Dedifferentiated amniotic fluid mesenchymal stem cell (primary cell): ENCODE results near the gene SMC1B.
"Not testable (repeated sequence)": the region's sequence is repeated elsewhere in the genome, so short reads cannot be mapped to it uniquely, and the experiment has no call there.

ENCODE experiments used
- DNase-seq: peaks from one replicate; pipeline ENCODE4 v3.0.0-alpha.2; 2016; ENCODE audit errors: extremely low spot score

Gene SMC1B

GRCh38 chr22:45421349-45422055, 8.1 kb upstream of the SMC1B start:
- no peak for DNase-seq

- DNase-seq: no peak
These were observed 7.1 kb upstream of the SMC1B start for GRCh38 chr22:45420539-45420938.

GRCh38 chr22:45420011-45420410, 6.6 kb upstream of the SMC1B start:
- no peak for DNase-seq

- no peak for DNase-seq
These were observed 5.4 kb upstream of the SMC1B start for GRCh38 chr22:45418770-45419138.

GRCh38 chr22:45418056-45418769, 4.8 kb upstream of the SMC1B start:
- no peak for DNase-seq

- DNase-seq: no peak
These were observed 409 bp downstream of the SMC1B start for GRCh38 chr22:45413013-45413367.

- DNase-seq: no peak
These were observed 5.6 kb downstream of the SMC1B start for GRCh38 chr22:45407793-45408192.

- no peak for DNase-seq
These were observed 10.9 kb downstream of the SMC1B start for GRCh38 chr22:45402466-45402985.

- DNase-seq: no peak
These were observed 13.5 kb downstream of the SMC1B start for GRCh38 chr22:45399712-45400445.

- DNase-seq: no peak
These were observed 15.2 kb downstream of the SMC1B start for GRCh38 chr22:45398214-45398613.

GRCh38 chr22:45397806-45398205, 15.6 kb downstream of the SMC1B start:
- DNase-seq: no peak

GRCh38 chr22:45389546-45389945, 23.9 kb downstream of the SMC1B start:
- no peak for DNase-seq

GRCh38 chr22:45381348-45381747, 32.1 kb downstream of the SMC1B start:
- no peak for DNase-seq

GRCh38 chr22:45376703-45377102, 36.7 kb downstream of the SMC1B start:
- DNase-seq: no peak

- DNase-seq: no peak
These were observed 37.4 kb downstream of the SMC1B start for GRCh38 chr22:45376009-45376408.

GRCh38 chr22:45373592-45373991, 39.8 kb downstream of the SMC1B start:
- not testable (repeated sequence) for DNase-seq

GRCh38 chr22:45366713-45367112, 46.7 kb downstream of the SMC1B start:
- no peak for DNase-seq

- DNase-seq: no peak
These were observed 53.8 kb downstream of the SMC1B start for GRCh38 chr22:45359627-45360026.

- DNase-seq: no peak
These were observed 55.3 kb downstream of the SMC1B start for GRCh38 chr22:45358127-45358526.

- DNase-seq: no peak
These were observed 55.9 kb downstream of the SMC1B start for GRCh38 chr22:45357490-45357889.

GRCh38 chr22:45353786-45354185, 59.6 kb downstream of the SMC1B start:
- no peak for DNase-seq

- DNase-seq: not testable (repeated sequence)
These were observed 60.6 kb downstream of the SMC1B start for GRCh38 chr22:45352757-45353156.

- DNase-seq: no peak
These were observed 61.4 kb downstream of the SMC1B start for GRCh38 chr22:45351956-45352355.
